Measurements from ENCODE around the gene GLB1L2.

GLB1L2 gene

GRCh38 chr11:134346101-134346975, 14.6 kb downstream of the GLB1L2 start:
- no peak for TF ChIP-seq CTCF (IDR thresholded peaks at IDR 0.05; ENCODE audit: control extremely low read depth, extremely low read depth, low read depth, missing control alignments)
- CTCF ChIA-PET = no interaction called here
- DNase-seq (ENCODE audit: extremely low spot score) = no peak
- POLR2A ChIA-PET = no interaction called here

- TF ChIP-seq CTCF (IDR thresholded peaks at IDR 0.05; ENCODE audit: control extremely low read depth, extremely low read depth, low read depth, missing control alignments) = no peak
- CTCF ChIA-PET = no interaction called here
- POLR2A ChIA-PET = no interaction called here
- DNase-seq (ENCODE audit: extremely low spot score) = no peak
These were observed 15.2 kb downstream of the GLB1L2 start for GRCh38 chr11:134346976-134347350.

GRCh38 chr11:134347441-134347840, 15.7 kb downstream of the GLB1L2 start:
- CTCF ChIA-PET = no interaction called here
- POLR2A ChIA-PET = no interaction called here

GRCh38 chr11:134349109-134349801, 17.5 kb downstream of the GLB1L2 start:
- POLR2A ChIA-PET = no interaction called here
- peak; percentile 0 for TF ChIP-seq CTCF (IDR thresholded peaks at IDR 0.05; ENCODE audit: control extremely low read depth, extremely low read depth, low read depth, missing control alignments)
- DNase-seq (ENCODE audit: extremely low spot score) = no peak
- CTCF ChIA-PET = interaction anchor here (1.2 to 2.4 kb wide), 3 partner anchors 10 to 87 kb away, joined by 3 to 9 read pairs (median 4); partner anchors contain the start of gene GLB1L2

More at GRCh38 chr11:134347441-134347840, 15.7 kb downstream of the GLB1L2 start:
- no peak for DNase-seq (ENCODE audit: extremely low spot score)
- no peak for TF ChIP-seq CTCF (IDR thresholded peaks at IDR 0.05; ENCODE audit: control extremely low read depth, extremely low read depth, low read depth, missing control alignments)

GRCh38 chr11:134349802-134350355, 18.1 kb downstream of the GLB1L2 start:
- TF ChIP-seq CTCF (IDR thresholded peaks at IDR 0.05; ENCODE audit: control extremely low read depth, extremely low read depth, low read depth, missing control alignments) = no peak
- ChIA-PET CTCF (interaction anchor here (1.3 to 2.4 kb wide), 3 partner anchors 9 to 88 kb away, joined by 3 to 9 read pairs (median 4); no protein-coding TSS in a partner anchor), POLR2A (no interaction called here)
- DNase-seq (ENCODE audit: extremely low spot score) = no peak

GRCh38 chr11:134350381-134350780, 18.6 kb downstream of the GLB1L2 start:
- TF ChIP-seq CTCF (IDR thresholded peaks at IDR 0.05; ENCODE audit: control extremely low read depth, extremely low read depth, low read depth, missing control alignments) = no peak
- CTCF ChIA-PET = interaction anchor here (1.3 to 2.4 kb wide), 3 partner anchors 9 to 88 kb away, joined by 3 to 9 read pairs (median 4); no protein-coding TSS in a partner anchor
- POLR2A ChIA-PET = no interaction called here
- no peak for DNase-seq (ENCODE audit: extremely low spot score)
